Measurements from ENCODE around the gene HCFC1R1.

HCFC1R1 gene

DNA sequence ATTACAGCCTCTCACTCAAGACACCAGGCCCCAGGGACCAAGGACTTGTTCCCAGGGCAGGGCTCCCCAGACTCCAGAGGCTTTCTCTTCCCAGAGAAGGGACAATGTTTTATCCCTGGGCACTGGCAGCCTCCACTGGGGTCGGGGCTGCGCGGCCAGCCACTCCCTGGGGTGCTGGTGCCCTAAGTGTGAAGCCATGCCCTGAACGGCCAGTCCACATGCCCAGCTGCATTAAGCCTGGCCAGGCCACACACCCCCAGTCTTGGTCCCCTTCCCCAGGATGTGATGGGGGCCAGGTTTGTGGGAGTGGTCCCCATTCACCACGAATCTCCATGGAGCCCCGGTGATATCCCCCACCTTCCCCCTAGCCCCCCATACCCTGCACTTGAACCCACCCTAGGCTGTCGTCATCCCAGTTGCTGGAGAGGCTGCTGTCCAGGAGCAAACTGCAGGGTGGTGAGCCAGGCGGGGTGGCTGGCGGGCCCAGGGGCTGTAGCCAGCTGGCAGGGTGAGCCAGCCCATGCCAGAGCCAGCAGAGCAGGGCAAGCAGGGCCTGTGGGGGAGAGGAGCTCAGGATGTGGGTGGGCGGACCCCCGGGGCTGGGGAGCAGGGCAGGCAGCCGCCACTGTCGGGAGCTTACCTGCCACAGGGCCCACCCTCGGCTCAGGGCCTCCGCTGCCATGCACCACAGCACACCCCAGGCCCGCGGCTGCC is 50.0 kb downstream of the HCFC1R1 start:
- Histone ChIP-seq H3K4me1 (peaks cover 23% of the 10 kb centered on the region), H3K36me3 (peaks cover 72% of the 10 kb centered on the region), H3K9me3 (no peaks in the 10 kb centered on the region), H3K27me3 (no peaks in the 10 kb centered on the region), H3K4me3 (ENCODE audit: low read depth, low read length) (no peak overlapping the region)
- no peak for DNase-seq
- TF ChIP-seq, protein P1, sequence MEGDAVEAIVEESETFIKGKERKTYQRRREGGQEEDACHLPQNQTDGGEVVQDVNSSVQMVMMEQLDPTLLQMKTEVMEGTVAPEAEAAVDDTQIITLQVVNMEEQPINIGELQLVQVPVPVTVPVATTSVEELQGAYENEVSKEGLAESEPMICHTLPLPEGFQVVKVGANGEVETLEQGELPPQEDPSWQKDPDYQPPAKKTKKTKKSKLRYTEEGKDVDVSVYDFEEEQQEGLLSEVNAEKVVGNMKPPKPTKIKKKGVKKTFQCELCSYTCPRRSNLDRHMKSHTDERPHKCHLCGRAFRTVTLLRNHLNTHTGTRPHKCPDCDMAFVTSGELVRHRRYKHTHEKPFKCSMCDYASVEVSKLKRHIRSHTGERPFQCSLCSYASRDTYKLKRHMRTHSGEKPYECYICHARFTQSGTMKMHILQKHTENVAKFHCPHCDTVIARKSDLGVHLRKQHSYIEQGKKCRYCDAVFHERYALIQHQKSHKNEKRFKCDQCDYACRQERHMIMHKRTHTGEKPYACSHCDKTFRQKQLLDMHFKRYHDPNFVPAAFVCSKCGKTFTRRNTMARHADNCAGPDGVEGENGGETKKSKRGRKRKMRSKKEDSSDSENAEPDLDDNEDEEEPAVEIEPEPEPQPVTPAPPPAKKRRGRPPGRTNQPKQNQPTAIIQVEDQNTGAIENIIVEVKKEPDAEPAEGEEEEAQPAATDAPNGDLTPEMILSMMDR (IDR thresholded peaks at IDR 0.05; ENCODE audit: low read depth, low read length) = no peak

DNA sequence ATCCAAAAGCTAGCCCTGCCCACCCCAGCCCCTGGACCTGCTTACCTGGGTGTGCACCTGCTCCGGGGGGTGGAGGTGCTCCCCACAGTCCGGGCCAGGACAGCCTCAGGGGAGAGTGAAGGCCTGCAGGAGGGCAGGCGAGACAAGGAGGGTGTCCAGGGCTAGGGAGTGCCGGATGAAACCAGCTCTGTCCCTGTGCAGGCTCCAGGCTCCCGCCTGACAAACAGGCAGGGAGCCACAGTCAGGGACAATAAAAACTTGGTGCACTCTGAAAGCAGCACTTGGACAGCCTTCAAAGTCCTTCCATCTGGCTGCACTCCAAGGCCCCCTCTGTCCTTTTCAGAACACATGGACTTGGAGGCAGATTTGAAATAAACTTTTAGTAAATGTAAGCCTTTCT is 50.6 kb downstream of the HCFC1R1 start:
- Histone ChIP-seq H3K9me3 (no peaks in the 10 kb centered on the region), H3K4me1 (peaks cover 23% of the 10 kb centered on the region), H3K36me3 (peaks cover 69% of the 10 kb centered on the region), H3K4me3 (ENCODE audit: low read depth, low read length) (no peak overlapping the region), H3K27me3 (no peaks in the 10 kb centered on the region)
- TF ChIP-seq, protein P1 (IDR thresholded peaks at IDR 0.05; ENCODE audit: low read depth, low read length) = no peak
- no peak for DNase-seq
